Type B pancreatic cell (in vitro differentiated cells): Measurements from ENCODE around the gene PLEKHG5. TPM values are rescaled to one million over a fixed set of nuclear protein-coding genes. Genes with fewer than 3 reads are reported as not detected.

Experiments used
- DNase-seq: peaks from one replicate; pipeline ENCODE4 v3.0.0; 2021; ENCODE audit warnings: mixed read lengths; ENCODE audit not compliant: unreplicated experiment; ENCODE audit errors: extremely low spot score
- H3K27ac Mint-ChIP-seq: 2 replicates; pipeline ENCODE4 v1.8.0; 2021; ENCODE audit warnings: mild to moderate bottlenecking, mixed read lengths
- H3K27me3 Mint-ChIP-seq: 2 replicates; pipeline ENCODE4 v1.8.0; 2021; ENCODE audit warnings: mixed read lengths
- H3K36me3 Mint-ChIP-seq: 2 replicates; pipeline ENCODE4 v1.8.0; 2021; ENCODE audit warnings: mixed read lengths
- H3K4me1 Mint-ChIP-seq: one replicate; pipeline ENCODE4 v1.8.0; 2021; ENCODE audit warnings: mixed read lengths; ENCODE audit not compliant: unreplicated experiment
- H3K4me3 Mint-ChIP-seq: 2 replicates; pipeline ENCODE4 v1.8.0; 2021; ENCODE audit warnings: mild to moderate bottlenecking, mixed read lengths
- H3K9me3 Mint-ChIP-seq: 2 replicates; pipeline ENCODE4 v1.8.0; 2021; ENCODE audit warnings: mixed read lengths
- total RNA-seq: library from RNA; stranded (reverse); gene quantifications from 2 replicates; pipeline ENCODE4 v1.2.1, GENCODE V29; 2021; ENCODE audit warnings: low replicate concordance
- TF ChIP-seq, protein P1 (sequence below): fragments of 200-600 bp; sonication (generic); conservative IDR thresholded peaks from 2 replicates; pipeline ENCODE4 v1.5.0; 2021; ENCODE audit warnings: antibody characterized with exemption, mild to moderate bottlenecking

PLEKHG5 gene
- total RNA-seq, 1 donor from 2014 or later: 30.6 TPM

DNA sequence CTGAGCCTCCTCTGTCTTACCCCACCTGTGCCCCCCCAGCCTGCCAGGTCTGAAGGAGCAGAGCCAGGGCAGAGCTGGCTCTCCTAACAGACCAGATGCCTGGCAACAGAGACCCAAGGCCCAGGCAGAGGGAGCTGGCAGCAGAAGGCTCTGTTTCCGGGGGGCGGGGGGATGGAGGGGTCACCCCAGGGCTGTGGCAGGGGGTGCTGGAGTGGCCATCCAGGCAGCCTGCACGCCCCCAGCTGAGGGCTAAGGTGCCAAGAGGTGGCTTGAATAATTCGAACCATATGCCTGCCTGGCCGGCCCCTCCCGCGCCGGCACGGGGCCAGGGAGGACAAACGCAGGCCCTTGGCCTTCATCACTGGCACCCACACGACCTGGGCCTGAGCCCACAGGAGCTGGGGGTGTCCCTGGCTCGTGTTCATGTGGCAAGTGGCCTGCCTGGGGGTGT lies 16.0 kb upstream of the PLEKHG5 start:
- no peak overlapping the region for H3K27ac Mint-ChIP-seq
- no peak overlapping the region for H3K4me3 Mint-ChIP-seq
- no peaks in the 10 kb centered on the region for H3K27me3 Mint-ChIP-seq
- TF ChIP-seq, protein P1, sequence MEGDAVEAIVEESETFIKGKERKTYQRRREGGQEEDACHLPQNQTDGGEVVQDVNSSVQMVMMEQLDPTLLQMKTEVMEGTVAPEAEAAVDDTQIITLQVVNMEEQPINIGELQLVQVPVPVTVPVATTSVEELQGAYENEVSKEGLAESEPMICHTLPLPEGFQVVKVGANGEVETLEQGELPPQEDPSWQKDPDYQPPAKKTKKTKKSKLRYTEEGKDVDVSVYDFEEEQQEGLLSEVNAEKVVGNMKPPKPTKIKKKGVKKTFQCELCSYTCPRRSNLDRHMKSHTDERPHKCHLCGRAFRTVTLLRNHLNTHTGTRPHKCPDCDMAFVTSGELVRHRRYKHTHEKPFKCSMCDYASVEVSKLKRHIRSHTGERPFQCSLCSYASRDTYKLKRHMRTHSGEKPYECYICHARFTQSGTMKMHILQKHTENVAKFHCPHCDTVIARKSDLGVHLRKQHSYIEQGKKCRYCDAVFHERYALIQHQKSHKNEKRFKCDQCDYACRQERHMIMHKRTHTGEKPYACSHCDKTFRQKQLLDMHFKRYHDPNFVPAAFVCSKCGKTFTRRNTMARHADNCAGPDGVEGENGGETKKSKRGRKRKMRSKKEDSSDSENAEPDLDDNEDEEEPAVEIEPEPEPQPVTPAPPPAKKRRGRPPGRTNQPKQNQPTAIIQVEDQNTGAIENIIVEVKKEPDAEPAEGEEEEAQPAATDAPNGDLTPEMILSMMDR: no peak
- DNase-seq: no peak
- H3K9me3 Mint-ChIP-seq: no peaks in the 10 kb centered on the region
- no peaks in the 10 kb centered on the region for H3K36me3 Mint-ChIP-seq
- peaks cover 13% of the 10 kb centered on the region for H3K4me1 Mint-ChIP-seq

DNA sequence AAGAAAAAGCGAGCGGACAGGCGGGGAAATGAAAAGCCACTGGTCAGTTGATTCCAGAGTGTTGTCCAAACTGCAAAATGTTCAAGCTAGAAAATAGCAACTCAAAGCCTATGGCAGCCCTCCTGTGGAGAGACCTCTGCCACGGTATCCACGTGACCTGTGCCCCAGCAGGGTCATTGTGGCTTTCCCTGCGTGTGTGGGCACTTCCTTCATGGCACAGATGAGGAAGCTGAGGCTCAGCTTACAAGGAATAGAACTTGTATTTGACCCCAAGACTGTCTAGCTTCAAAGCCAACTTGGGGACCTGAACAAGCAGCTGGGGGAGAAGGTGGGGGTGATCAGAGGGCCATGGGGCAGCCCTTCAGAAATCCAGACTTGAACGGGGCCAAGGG lies 15.6 kb upstream of the PLEKHG5 start:
- no peaks in the 10 kb centered on the region for H3K27me3 Mint-ChIP-seq
- H3K9me3 Mint-ChIP-seq: no peaks in the 10 kb centered on the region
- peaks cover 12% of the 10 kb centered on the region for H3K4me1 Mint-ChIP-seq
- H3K4me3 Mint-ChIP-seq: no peak overlapping the region
- no peaks in the 10 kb centered on the region for H3K36me3 Mint-ChIP-seq
- no peak for DNase-seq
- TF ChIP-seq, protein P1: no peak
- no peak overlapping the region for H3K27ac Mint-ChIP-seq

DNA sequence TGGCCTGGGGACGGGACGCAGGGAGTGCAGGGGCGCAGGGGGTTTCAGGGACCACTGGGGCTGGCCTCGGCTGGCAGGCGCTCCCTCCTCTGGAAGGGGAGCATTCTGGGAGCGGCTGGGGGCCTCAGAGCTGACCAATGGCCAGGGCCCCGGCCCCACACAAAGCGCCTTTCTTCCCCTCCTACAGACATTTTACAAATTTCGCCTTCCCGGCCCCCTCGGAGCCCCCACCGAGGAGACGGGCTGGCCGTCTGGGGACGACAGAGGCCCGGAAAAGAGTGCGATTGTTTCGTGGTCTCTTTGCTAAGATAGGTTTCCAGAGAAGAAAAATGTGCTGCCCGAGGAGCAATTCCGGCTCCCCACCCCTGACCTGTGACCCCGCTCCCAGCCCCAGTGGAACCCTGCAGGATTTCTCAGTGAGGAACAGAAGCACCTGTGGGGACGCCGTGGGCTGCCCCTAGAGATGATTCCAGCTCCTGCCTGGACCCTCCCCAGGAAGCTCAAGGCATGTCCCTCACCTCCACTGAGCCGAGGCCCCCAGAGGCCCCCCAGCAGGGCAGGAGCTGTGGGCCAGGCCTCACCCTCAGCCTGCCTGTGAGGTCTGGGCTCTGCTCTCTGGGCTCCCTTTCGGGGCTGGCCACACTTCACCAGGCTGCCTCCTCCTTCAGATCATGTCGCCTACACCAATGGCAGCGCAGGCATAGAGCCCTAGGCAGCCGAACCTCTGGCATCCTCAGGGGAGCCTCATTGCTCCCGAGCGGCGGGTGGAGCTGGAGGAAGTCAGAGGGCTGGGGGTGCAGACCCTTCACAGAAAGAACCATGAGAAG lies 15.0 kb upstream of the PLEKHG5 start:
- no peak overlapping the region for H3K4me3 Mint-ChIP-seq
- DNase-seq: no peak
- H3K9me3 Mint-ChIP-seq: no peaks in the 10 kb centered on the region
- H3K27me3 Mint-ChIP-seq: peaks cover under 1% of the 10 kb centered on the region
- TF ChIP-seq, protein P1: no peak
- no peaks in the 10 kb centered on the region for H3K36me3 Mint-ChIP-seq
- H3K27ac Mint-ChIP-seq: no peak overlapping the region
- peaks cover 9% of the 10 kb centered on the region for H3K4me1 Mint-ChIP-seq

DNA sequence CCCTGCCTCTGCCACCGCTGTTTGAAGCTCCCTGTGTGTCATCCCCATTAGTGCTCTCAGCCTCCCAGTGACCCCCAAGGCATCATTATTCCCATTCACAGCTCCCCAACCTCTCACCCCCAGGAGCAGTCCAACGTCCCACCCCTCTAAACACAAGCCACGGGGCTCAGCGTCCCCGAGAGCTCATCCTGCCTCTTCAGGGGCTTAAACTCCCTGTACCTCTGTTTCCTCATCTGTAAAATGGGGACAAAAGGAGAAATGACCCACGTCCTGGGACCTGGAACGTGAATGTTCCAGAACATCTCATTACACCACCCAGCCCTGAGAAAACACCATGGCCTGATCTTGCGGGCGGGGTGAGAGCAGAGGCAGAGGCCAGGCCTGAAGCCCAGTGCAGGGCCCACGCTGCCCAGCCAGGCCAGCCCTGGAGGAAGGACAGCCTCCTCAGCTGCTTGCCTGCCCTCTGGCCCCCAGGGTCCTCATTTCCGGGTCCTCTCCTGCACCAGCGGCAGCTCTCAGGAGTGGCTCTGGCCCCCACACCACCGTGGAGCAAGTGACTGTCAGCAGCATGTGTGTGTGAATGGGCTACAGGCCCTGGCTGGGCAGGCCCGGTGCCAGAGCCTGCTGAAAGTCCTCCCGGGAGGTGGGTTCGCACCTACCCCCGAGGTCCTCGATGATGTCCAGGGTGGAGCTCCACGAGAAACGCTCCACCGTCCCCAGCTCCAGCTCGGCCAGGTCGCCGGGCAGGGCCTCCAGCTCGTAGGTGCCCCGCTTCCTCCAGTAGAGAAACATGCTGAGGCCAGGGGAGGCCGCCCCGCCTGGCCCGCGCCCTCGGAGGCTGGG lies 14.1 kb upstream of the PLEKHG5 start:
- Mint-ChIP-seq H3K27ac (no peak overlapping the region), H3K4me1 (peaks cover 14% of the 10 kb centered on the region), H3K27me3 (peaks cover 5% of the 10 kb centered on the region), H3K9me3 (no peaks in the 10 kb centered on the region), H3K4me3 (no peak overlapping the region), H3K36me3 (no peaks in the 10 kb centered on the region)
- no peak for DNase-seq
- TF ChIP-seq, protein P1: no peak

DNA sequence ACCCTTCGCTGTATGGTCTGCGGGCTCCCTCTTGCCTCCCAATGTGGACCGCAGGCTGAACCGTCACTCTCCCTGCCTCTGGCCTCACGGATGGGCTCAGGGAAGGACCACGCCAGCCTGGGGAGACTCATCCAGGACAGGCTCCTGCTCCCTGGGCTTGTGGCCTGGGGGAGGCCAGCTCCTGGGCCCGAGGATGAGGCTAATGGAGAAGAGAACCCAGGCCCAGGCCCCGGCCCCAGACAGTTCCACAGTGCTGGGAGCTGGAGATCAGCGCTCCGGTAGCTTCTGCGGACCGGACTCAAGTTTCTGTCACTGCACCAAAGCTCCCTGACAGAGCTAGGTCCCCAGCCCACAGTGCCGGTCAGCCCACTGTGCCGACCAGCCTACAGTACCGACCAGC lies 13.4 kb upstream of the PLEKHG5 start:
- DNase-seq: no peak
- peaks cover 5% of the 10 kb centered on the region for H3K27me3 Mint-ChIP-seq
- no peak overlapping the region for H3K4me3 Mint-ChIP-seq
- H3K36me3 Mint-ChIP-seq: no peaks in the 10 kb centered on the region
- H3K4me1 Mint-ChIP-seq: peaks cover 14% of the 10 kb centered on the region
- no peak overlapping the region for H3K27ac Mint-ChIP-seq
- TF ChIP-seq, protein P1: no peak
- H3K9me3 Mint-ChIP-seq: no peaks in the 10 kb centered on the region
